H9 (cell line): ENCODE data around the gene ERP29. TPM values are rescaled to one million over a fixed set of nuclear protein-coding genes. Genes with fewer than 3 reads are reported as not detected.

Source experiments
- DNase-seq: peaks from one replicate; pipeline ENCODE4 v3.0.0-alpha.2; 2017
- H2AFZ ChIP-seq: one replicate; pipeline ENCODE4 v1.6.1; 2013; ENCODE audit warnings: mild to moderate bottlenecking, low read length, control low read depth, moderate library complexity
- H2AK5ac ChIP-seq: 2 replicates; pipeline ENCODE4 v1.6.1; 2013; ENCODE audit warnings: low read length, control low read depth, mixed read lengths; ENCODE audit not compliant: insufficient read length
- H2BK120ac ChIP-seq: one replicate; pipeline ENCODE4 v1.6.1; 2013; ENCODE audit warnings: low read depth, mild to moderate bottlenecking, low read length, control low read depth, inconsistent platforms; ENCODE audit not compliant: poor library complexity, severe bottlenecking
- H2BK12ac ChIP-seq: 2 replicates; pipeline ENCODE4 v1.6.1; 2013; ENCODE audit warnings: low read length, control low read depth, mixed read lengths, low read depth; ENCODE audit not compliant: insufficient read length
- H2BK15ac ChIP-seq: 2 replicates; pipeline ENCODE4 v1.6.1; 2013; ENCODE audit warnings: low read depth, low read length, control low read depth
- H2BK20ac ChIP-seq: one replicate; pipeline ENCODE4 v1.6.1; 2013; ENCODE audit warnings: low read depth, mild to moderate bottlenecking, low read length, control low read depth, inconsistent platforms; ENCODE audit not compliant: poor library complexity, severe bottlenecking
- H2BK5ac ChIP-seq: 2 replicates; pipeline ENCODE4 v1.6.1; 2013; ENCODE audit warnings: low read length, control low read depth, mixed read lengths; ENCODE audit not compliant: insufficient read length
- H3K14ac ChIP-seq: 2 replicates; pipeline ENCODE4 v1.6.1; 2013; ENCODE audit warnings: low read length, control low read depth; ENCODE audit not compliant: insufficient read depth
- H3K18ac ChIP-seq: 2 replicates; pipeline ENCODE4 v1.6.1; 2013; ENCODE audit warnings: low read depth, mild to moderate bottlenecking, mixed read lengths, low read length, control low read depth; ENCODE audit not compliant: insufficient read length
- H3K23ac ChIP-seq: 2 replicates; pipeline ENCODE4 v1.6.1; 2013; ENCODE audit warnings: low read length, control low read depth, mixed read lengths, low read depth; ENCODE audit not compliant: insufficient read length
- H3K23me2 ChIP-seq: 2 replicates; pipeline ENCODE4 v1.6.1; 2013; ENCODE audit warnings: low read depth, mild to moderate bottlenecking, mixed read lengths, low read length, control low read depth; ENCODE audit not compliant: insufficient read length, poor library complexity, severe bottlenecking
- H3K27ac ChIP-seq: 2 replicates; pipeline ENCODE4 v1.5.1; 2013; ENCODE audit warnings: low read length, control low read depth, mixed read lengths, low read depth; ENCODE audit not compliant: insufficient read length
- H3K27me3 ChIP-seq: 2 replicates; pipeline ENCODE4 v1.6.1; 2013; ENCODE audit warnings: low read length, control low read depth, inconsistent platforms; ENCODE audit not compliant: insufficient read depth
- H3K4ac ChIP-seq: 2 replicates; pipeline ENCODE4 v1.6.1; 2013; ENCODE audit warnings: low read depth, mild to moderate bottlenecking, control low read depth, inconsistent platforms, low read length, moderate library complexity
- H3K4me1 ChIP-seq: 2 replicates; pipeline ENCODE4 v1.6.1; 2013; ENCODE audit warnings: low read length, control low read depth, inconsistent platforms; ENCODE audit not compliant: insufficient read depth
- H3K4me2 ChIP-seq: 2 replicates; pipeline ENCODE4 v1.6.1; 2013; ENCODE audit warnings: low read length, control low read depth, mixed read lengths; ENCODE audit not compliant: insufficient read length, insufficient read depth
- H3K56ac ChIP-seq: 2 replicates; pipeline ENCODE4 v1.6.1; 2013; ENCODE audit warnings: low read depth, mild to moderate bottlenecking, mixed read lengths, low read length, control low read depth; ENCODE audit not compliant: insufficient read length
- H3K79me1 ChIP-seq: 2 replicates; pipeline ENCODE4 v1.6.1; 2013; ENCODE audit warnings: low read depth, mild to moderate bottlenecking, moderate library complexity, low read length, control low read depth, inconsistent platforms; ENCODE audit not compliant: insufficient read depth, poor library complexity, severe bottlenecking
- H3K79me2 ChIP-seq: 2 replicates; pipeline ENCODE4 v1.6.1; 2013; ENCODE audit warnings: low read length, control low read depth, inconsistent platforms; ENCODE audit not compliant: insufficient read depth
- H3K9ac ChIP-seq: 2 replicates; pipeline ENCODE4 v1.6.1; 2013; ENCODE audit warnings: low read length, control low read depth, mixed read lengths; ENCODE audit not compliant: insufficient read length; ENCODE audit errors: extremely low read depth
- H3K9me3 ChIP-seq: one replicate; pipeline ENCODE4 v1.6.1; 2013; ENCODE audit warnings: low read depth, low read length, inconsistent platforms; ENCODE audit not compliant: control insufficient read depth
- H3T11ph ChIP-seq: one replicate; pipeline ENCODE4 v1.6.1; 2013; ENCODE audit warnings: mild to moderate bottlenecking, low read length, control low read depth, inconsistent platforms
- H4K20me1 ChIP-seq: one replicate; pipeline ENCODE4 v1.6.1; 2013; ENCODE audit not compliant: control insufficient read depth, insufficient read length, insufficient read depth
- H4K5ac ChIP-seq: 2 replicates; pipeline ENCODE4 v1.6.1; 2013; ENCODE audit warnings: low read depth, mild to moderate bottlenecking, mixed read lengths, low read length, control low read depth; ENCODE audit not compliant: insufficient read length
- H4K8ac ChIP-seq: replicated peaks from 2 replicates; pipeline ENCODE4 v1.6.1; 2013; ENCODE audit warnings: low read length, control low read depth, mixed read lengths, low read depth; ENCODE audit not compliant: insufficient read length
- H4K91ac ChIP-seq: 2 replicates; pipeline ENCODE4 v1.6.1; 2013; ENCODE audit warnings: low read depth, mild to moderate bottlenecking, moderate library complexity, mixed read lengths, low read length, control low read depth; ENCODE audit not compliant: insufficient read length
- H3K27ac Mint-ChIP-seq, 3 experiments: 2 replicates in 2 of 3; 3 replicates in 1 of 3; pipeline ENCODE4 v1.8.0; 2020 to 2021; ENCODE audit warnings: mixed read lengths in 3 of 3, mild to moderate bottlenecking in 1 of 3, moderate library complexity in 1 of 3
- H3K27me3 Mint-ChIP-seq: 2 replicates; pipeline ENCODE4 v1.8.0; 2021; ENCODE audit warnings: low read depth, mild to moderate bottlenecking, moderate library complexity, mixed read lengths
- H3K36me3 Mint-ChIP-seq, 3 experiments: 2 replicates in 2 of 3; 3 replicates in 1 of 3; pipeline ENCODE4 v1.8.0; 2020 to 2021; ENCODE audit warnings: low read depth in 3 of 3, mixed read lengths in 3 of 3; ENCODE audit not compliant: insufficient read depth in 1 of 3
- H3K4me1 Mint-ChIP-seq, 2 experiments: 2 replicates each; pipeline ENCODE4 v1.8.0; 2020; ENCODE audit warnings: mixed read lengths in 2 of 2
- H3K4me3 Mint-ChIP-seq, 2 experiments: 2 replicates in 1 of 2; 3 replicates in 1 of 2; pipeline ENCODE4 v1.8.0; 2020 to 2021; ENCODE audit warnings: mild to moderate bottlenecking in 2 of 2, mixed read lengths in 2 of 2, moderate library complexity in 1 of 2
- H3K9me3 Mint-ChIP-seq, 2 experiments: 2 replicates in 1 of 2; 3 replicates in 1 of 2; pipeline ENCODE4 v1.8.0; 2020; ENCODE audit warnings: mild to moderate bottlenecking in 2 of 2, mixed read lengths in 2 of 2, moderate library complexity in 1 of 2
- CTCF ChIP-seq: fragments of 200-600 bp; sonication (generic); conservative IDR thresholded peaks from 3 replicates; pipeline ENCODE4 v1.8.0; 2021; ENCODE audit warnings: antibody characterized with exemption, mild to moderate bottlenecking
- WGBS: extraction: QIAGEN DNeasy Blood & Tissue Kit; methylation state at CpG from one replicate; pipeline ENCODE4 v1.1.7; 2013; ENCODE audit warnings: missing lambda C conversion rate, low lambda C conversion rate, mixed read lengths; ENCODE audit not compliant: insufficient read length; ENCODE audit errors: extremely low coverage; 5-methylcytosine and 5-hydroxymethylcytosine counted together
- total RNA-seq: library from RNA; stranded (reverse); gene quantifications from 2 replicates; pipeline ENCODE4 v1.2.1, GENCODE V29; 2021

ERP29 gene
- total RNA-seq, 1 experiment from 2014 or later, result 160 TPM

- Histone ChIP-seq H3K27me3 (no peaks in the 10 kb centered on the region), H3K23ac (no peak overlapping the region), H2BK120ac (no peak overlapping the region), H3K56ac (no peak overlapping the region), H4K8ac (no peak overlapping the region), H4K20me1 (no peaks in the 10 kb centered on the region), H2BK12ac (no peak overlapping the region), H4K91ac (no peak overlapping the region), H3K18ac (no peak overlapping the region), H2AK5ac (no peak overlapping the region), H3K27ac (no peak overlapping the region), H2BK20ac (no peak overlapping the region), H2BK15ac (no peak overlapping the region), H2AFZ (no peak overlapping the region), H3K4ac (no peak overlapping the region), H2BK5ac (no peak overlapping the region), H3K14ac (no peak overlapping the region), H3K79me1 (peaks cover 5% of the 10 kb centered on the region), H3K23me2 (peaks cover 3% of the 10 kb centered on the region), H3K4me1 (no peaks in the 10 kb centered on the region), H3K9me3 (no peaks in the 10 kb centered on the region), H3K79me2 (peaks cover 16% of the 10 kb centered on the region; the same call in 1 of the 2 replicates), H4K5ac (no peak overlapping the region), H3T11ph (no peak overlapping the region), H3K9ac (peak overlapping the region; percentile 78), H3K4me2 (peak overlapping the region; percentile 34)
- Mint-ChIP-seq H3K9me3 (peaks cover 3 to 4% of the 10 kb centered on the region in 2 experiments; a peak in 3 of 5 replicates), H3K36me3 (peaks cover 19 to 29% (median 23%) of the 10 kb centered on the region in 3 experiments), H3K27ac (peak overlapping the region in 2 of 3 experiments; percentile 98 to 99; a peak in 2 of 7 replicates), H3K27me3 (no peaks in the 10 kb centered on the region; the same call in 1 of the 2 replicates), H3K4me1 (peaks cover 23 to 29% of the 10 kb centered on the region in 2 experiments), H3K4me3 (peak overlapping the region; percentile 83 to 97)
- no CpG with 5 or more reads among the region's 8 CpGs for WGBS
- no peak for DNase-seq
- TF ChIP-seq CTCF, result no peak
These were observed 1.5 kb upstream of the ERP29 start for GRCh38 chr12:112011685-112012084.
